Naive thymus-derived CD4-positive, alpha-beta T cell (primary cell): ENCODE results near the gene TSPAN14. TPM values are rescaled to one million over a fixed set of nuclear protein-coding genes. Genes with fewer than 3 reads are reported as not detected.

ENCODE experiments used
- ATAC-seq: fragments of 150-1000 bp; cut with Tn5 transposase; 2 replicates; pipeline ENCODE4 v1.10.0; 2021; ENCODE audit warnings: mild to moderate bottlenecking, moderate library complexity
- CTCF ChIA-PET: fragments of 350-600 bp; sonication (Branson Sonifier 250); formaldehyde crosslinking; loops from one replicate; lab custom pipeline; 2021; ENCODE audit warnings: antibody characterized with exemption; lab: Charles Lee
- POLR2A ChIA-PET: fragments of 350-600 bp; sonication (Branson Sonifier 250); formaldehyde crosslinking; loops from one replicate; lab custom pipeline; 2021; ENCODE audit warnings: antibody characterized with exemption, inconsistent platforms; lab: Charles Lee
- DNase-seq, 9 donors: peaks; one replicate each; pipeline versions ENCODE4 v3.0.0 to v3.0.0-alpha.2; 2020 to 2022; ENCODE audit warnings: mixed read lengths in 1 of 9
- H3K27ac ChIP-seq: one replicate; pipeline ENCODE4 v1.7.0; 2013; ENCODE audit warnings: mild to moderate bottlenecking, low read depth, low read length, moderate library complexity
- H3K27me3 ChIP-seq, 2 donors: one replicate each; pipeline ENCODE4 v1.7.0; 2013; ENCODE audit warnings: low read length in 2 of 2, mild to moderate bottlenecking in 2 of 2, moderate library complexity in 2 of 2; ENCODE audit not compliant: control insufficient read depth in 2 of 2, insufficient read depth in 2 of 2
- H3K36me3 ChIP-seq, 3 experiments: 1 replicate in 2 of 3; 2 replicates in 1 of 3; pipeline ENCODE4 v1.7.0; 2013; ENCODE audit warnings: low read length in 3 of 3, mild to moderate bottlenecking in 3 of 3, moderate library complexity in 1 of 3; ENCODE audit not compliant: insufficient read depth in 3 of 3, control insufficient read depth in 2 of 3
- H3K4me1 ChIP-seq, 2 donors: one replicate each; pipeline ENCODE4 v1.7.0; 2013; ENCODE audit warnings: low read length in 2 of 2, mild to moderate bottlenecking in 2 of 2, moderate library complexity in 1 of 2; ENCODE audit not compliant: control insufficient read depth in 2 of 2, insufficient read depth in 2 of 2
- H3K4me3 ChIP-seq: 2 replicates; pipeline ENCODE4 v1.7.0; 2013; ENCODE audit warnings: mild to moderate bottlenecking, low read length
- H3K9me3 ChIP-seq, 3 experiments: 1 replicate in 2 of 3; 2 replicates in 1 of 3; pipeline ENCODE4 v1.7.0; 2013; ENCODE audit warnings: low read length in 3 of 3; ENCODE audit not compliant: control insufficient read depth in 2 of 3
- H3K27ac Mint-ChIP-seq, 9 donors: one replicate each; pipeline ENCODE4 v1.8.0; 2020 to 2022; ENCODE audit warnings: mixed read lengths in 9 of 9, mild to moderate bottlenecking in 8 of 9, moderate library complexity in 5 of 9, inconsistent platforms in 2 of 9
- H3K27me3 Mint-ChIP-seq, 5 donors: one replicate each; pipeline ENCODE4 v1.8.0; 2021 to 2022; ENCODE audit warnings: mixed read lengths in 5 of 5, mild to moderate bottlenecking in 1 of 5
- H3K36me3 Mint-ChIP-seq, 5 donors: one replicate each; pipeline ENCODE4 v1.8.0; 2020 to 2022; ENCODE audit warnings: mixed read lengths in 5 of 5, mild to moderate bottlenecking in 3 of 5, inconsistent platforms in 1 of 5
- H3K4me1 Mint-ChIP-seq, 7 donors: one replicate each; pipeline ENCODE4 v1.8.0; 2020 to 2022; ENCODE audit warnings: mixed read lengths in 7 of 7, mild to moderate bottlenecking in 3 of 7, inconsistent platforms in 1 of 7
- H3K4me3 Mint-ChIP-seq, 10 donors: one replicate each; pipeline ENCODE4 v1.8.0; 2020 to 2022; ENCODE audit warnings: mild to moderate bottlenecking in 10 of 10, mixed read lengths in 10 of 10, moderate library complexity in 6 of 10, inconsistent platforms in 2 of 10
- H3K9me3 Mint-ChIP-seq, 11 donors: one replicate each; pipeline ENCODE4 v1.8.0; 2020 to 2022; ENCODE audit warnings: mixed read lengths in 11 of 11, mild to moderate bottlenecking in 4 of 11, inconsistent platforms in 1 of 11, moderate library complexity in 1 of 11
- intact Hi-C, 2 donors: fragments of 100-400 bp; cut with micrococcal nuclease; formaldehyde crosslinking; loops; one replicate each; pipeline ENCODE4 v1.15.1; 2023
- polyA plus RNA-seq, 2 donors: library from polyadenylated mRNA; unstranded; fragments of 300-500 nt; fragmentation: Illumina TruSeq; gene quantifications; one replicate each; pipeline ENCODE4 v1.2.3, GENCODE V29; 2021
- total RNA-seq, 6 experiments: library from RNA in 5 of 6; stranded (reverse) in 5 of 6; gene quantifications; 1 replicate in 5 of 6; 2 replicates in 1 of 6; pipeline ENCODE4 v1.2.3 and lab custom pipeline; 2021 to 2026

The TSPAN14 gene
- total and polyA plus RNA-seq, 7 experiments from 2014 or later, result 135 to 386 (median 161) TPM

DNA sequence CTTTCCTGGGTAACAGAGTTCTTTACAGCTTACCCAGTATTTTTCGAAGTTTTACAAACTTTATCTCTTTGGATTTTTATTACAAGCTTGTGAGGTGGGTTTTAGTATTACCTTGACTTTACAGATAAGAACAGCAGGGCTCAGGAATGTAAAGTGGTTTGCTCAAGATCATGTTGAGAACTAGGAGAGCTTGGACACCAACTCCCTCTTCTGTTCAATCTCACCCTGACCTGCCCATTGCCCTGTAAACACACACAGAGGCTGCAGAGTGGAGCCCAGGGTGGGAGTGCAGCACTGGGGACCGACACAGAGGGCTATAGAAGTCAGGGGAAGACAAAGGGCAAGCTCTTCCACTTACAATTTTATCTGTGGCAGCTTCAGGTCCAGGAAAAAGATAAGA is 4.6 kb upstream of the TSPAN14 start:
- no peak overlapping the region for H3K4me3 ChIP-seq
- ATAC-seq, result no peak
- peaks cover 0 to 11% (median 0%) of the 10 kb centered on the region in 5 donors for H3K27me3 Mint-ChIP-seq
- H3K9me3 Mint-ChIP-seq, result no peaks in the 10 kb centered on the region
- peaks cover 0 to 20% of the 10 kb centered on the region in 2 donors for H3K4me1 ChIP-seq
- peak overlapping the region in 7 of 9 donors; percentile 41 to 94 (median 85) for H3K27ac Mint-ChIP-seq
- ChIA-PET CTCF (interaction anchor here (1.1 to 39.2 kb wide), 3 partner anchors 14 to 56 kb away, joined by 4 to 839 read pairs (median 13); no protein-coding TSS in a partner anchor), POLR2A (interaction anchor here (1.1 to 32.8 kb wide), 4 partner anchors 10 to 51 kb away, joined by 3 to 582 read pairs (median 162); no protein-coding TSS in a partner anchor)
- no peak for DNase-seq
- intact Hi-C loops, result loop anchor here (5.0 to 10.0 kb wide), 2 partner anchors 148 to 245 kb away; no protein-coding TSS in a partner anchor
- no peak overlapping the region for H3K27ac ChIP-seq
- H3K27me3 ChIP-seq, result no peaks in the 10 kb centered on the region
- H3K36me3 ChIP-seq, result no peaks in the 10 kb centered on the region
- H3K4me3 Mint-ChIP-seq, result no peak overlapping the region
- peaks cover 25 to 55% (median 46%) of the 10 kb centered on the region in 7 donors for H3K4me1 Mint-ChIP-seq
- H3K9me3 ChIP-seq, result no peaks in the 10 kb centered on the region
- H3K36me3 Mint-ChIP-seq, result no peaks in the 10 kb centered on the region

GRCh38 chr10:80451132-80451531 is 3.0 kb upstream of the TSPAN14 start:
- peaks cover 1 to 8% of the 10 kb centered on the region in 2 donors for H3K4me1 ChIP-seq
- peaks cover 23 to 45% (median 38%) of the 10 kb centered on the region in 7 donors for H3K4me1 Mint-ChIP-seq
- H3K4me3 ChIP-seq, result no peak overlapping the region
- ATAC-seq (no peak), DNase-seq (no peak)
- no peaks in the 10 kb centered on the region for H3K9me3 ChIP-seq
- intact Hi-C loops, result loop anchor here in 1 of 2 donors (5.0 kb wide), 1 partner anchor 249 kb away; no protein-coding TSS in a partner anchor
- H3K36me3 ChIP-seq, result peaks cover 0 to 9% (median 0%) of the 10 kb centered on the region in 3 experiments
- no peak overlapping the region for H3K27ac ChIP-seq
- H3K4me3 Mint-ChIP-seq, result no peak overlapping the region
- peaks cover 0 to 10% (median 4%) of the 10 kb centered on the region in 5 donors for H3K36me3 Mint-ChIP-seq
- H3K27me3 ChIP-seq, result no peaks in the 10 kb centered on the region
- ChIA-PET CTCF (interaction anchor here (39.2 kb wide), 1 partner anchor 55 kb away, joined by 839 read pairs; no protein-coding TSS in a partner anchor), POLR2A (interaction anchor here (1.3 to 32.8 kb wide), 6 partner anchors 10 to 50 kb away, joined by 4 to 582 read pairs (median 8); no protein-coding TSS in a partner anchor)
- no peak overlapping the region for H3K27ac Mint-ChIP-seq
- peaks cover 0 to 3% (median 0%) of the 10 kb centered on the region in 11 donors for H3K9me3 Mint-ChIP-seq
- H3K27me3 Mint-ChIP-seq, result peaks cover 0 to 11% (median 0%) of the 10 kb centered on the region in 5 donors

DNA sequence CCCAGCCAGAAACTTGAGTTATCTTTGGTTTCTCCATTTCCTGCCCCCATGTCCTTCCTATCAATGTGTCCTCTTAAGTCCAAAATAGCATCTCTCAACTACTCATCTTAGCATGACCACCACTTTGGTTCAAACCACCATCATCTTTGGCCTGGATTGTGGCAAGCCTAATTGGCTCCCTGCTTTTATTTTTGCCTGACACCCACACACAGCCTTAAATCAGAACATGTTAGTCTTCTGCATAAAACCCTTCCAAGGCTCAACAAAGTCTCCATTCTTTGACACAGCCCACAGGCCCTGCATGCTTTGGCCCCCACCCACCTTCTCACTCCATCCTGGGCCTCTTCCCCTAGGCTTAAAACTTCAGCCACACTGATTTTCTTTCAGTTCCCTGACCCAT is 2.0 kb upstream of the TSPAN14 start:
- H3K36me3 ChIP-seq, result peaks cover 0 to 9% (median 0%) of the 10 kb centered on the region in 3 experiments
- H3K27ac Mint-ChIP-seq, result no peak overlapping the region
- intact Hi-C loops, result loop anchor here in 1 of 2 donors (5.0 kb wide), 1 partner anchor 250 kb away; no protein-coding TSS in a partner anchor
- ChIA-PET POLR2A (interaction anchor here (1.5 to 32.8 kb wide), 7 partner anchors 8 to 60 kb away, joined by 8 to 582 read pairs (median 9); no protein-coding TSS in a partner anchor), CTCF (interaction anchor here (1.7 to 39.2 kb wide), 2 partner anchors 15 to 54 kb away, joined by 10 to 839 read pairs; no protein-coding TSS in a partner anchor)
- H3K27me3 Mint-ChIP-seq, result peaks cover 0 to 6% (median 0%) of the 10 kb centered on the region in 5 donors
- H3K27me3 ChIP-seq, result no peaks in the 10 kb centered on the region
- no peak for DNase-seq
- H3K4me3 ChIP-seq, result no peak overlapping the region
- peaks cover 20 to 44% (median 36%) of the 10 kb centered on the region in 7 donors for H3K4me1 Mint-ChIP-seq
- H3K27ac ChIP-seq, result no peak overlapping the region
- H3K36me3 Mint-ChIP-seq, result peaks cover 0 to 15% (median 8%) of the 10 kb centered on the region in 5 donors
- H3K9me3 Mint-ChIP-seq, result peaks cover 0 to 3% (median 0%) of the 10 kb centered on the region in 11 donors
- ATAC-seq, result no peak
- H3K9me3 ChIP-seq, result no peaks in the 10 kb centered on the region
- no peak overlapping the region for H3K4me3 Mint-ChIP-seq
- peaks cover 8 to 9% of the 10 kb centered on the region in 2 donors for H3K4me1 ChIP-seq

- Histone ChIP-seq H3K27me3 (no peaks in the 10 kb centered on the region), H3K36me3 (peaks cover 0 to 9% (median 0%) of the 10 kb centered on the region in 3 experiments), H3K4me1 (peaks cover 11 to 14% of the 10 kb centered on the region in 2 donors), H3K27ac (no peak overlapping the region), H3K4me3 (no peak overlapping the region), H3K9me3 (no peaks in the 10 kb centered on the region)
- DNase-seq, result no peak
- intact Hi-C loops, result loop anchor here (1.0 to 5.0 kb wide), 2 partner anchors 8 to 250 kb away; no protein-coding TSS in a partner anchor
- CTCF ChIA-PET, result interaction anchor here (1.0 to 39.2 kb wide), 4 partner anchors 8 to 53 kb away, joined by 3 to 839 read pairs (median 7); no protein-coding TSS in a partner anchor
- peaks cover 0 to 3% (median 0%) of the 10 kb centered on the region in 11 donors for H3K9me3 Mint-ChIP-seq
- no peak overlapping the region for H3K4me3 Mint-ChIP-seq
- peaks cover 19 to 43% (median 34%) of the 10 kb centered on the region in 7 donors for H3K4me1 Mint-ChIP-seq
- peaks cover 0 to 6% (median 0%) of the 10 kb centered on the region in 5 donors for H3K27me3 Mint-ChIP-seq
- ATAC-seq, result no peak
- H3K27ac Mint-ChIP-seq, result no peak overlapping the region
- peaks cover 0 to 17% (median 8%) of the 10 kb centered on the region in 5 donors for H3K36me3 Mint-ChIP-seq
- POLR2A ChIA-PET, result interaction anchor here (0.6 to 32.8 kb wide), 8 partner anchors 9 to 1386 kb away, joined by 3 to 582 read pairs (median 9); no protein-coding TSS in a partner anchor
Measured at GRCh38 chr10:80452640-80453039, 1.5 kb upstream of the TSPAN14 start.

- ChIA-PET POLR2A (interaction anchor here (0.6 to 32.8 kb wide), 8 partner anchors 10 to 1387 kb away, joined by 3 to 582 read pairs (median 9); no protein-coding TSS in a partner anchor), CTCF (interaction anchor here (1.0 to 39.2 kb wide), 4 partner anchors 8 to 53 kb away, joined by 3 to 839 read pairs (median 7); no protein-coding TSS in a partner anchor)
- peaks cover 0 to 3% (median 0%) of the 10 kb centered on the region in 11 donors for H3K9me3 Mint-ChIP-seq
- peak in 1 of 9 donors; percentile 54 for DNase-seq
- H3K4me1 ChIP-seq, result peaks cover 17 to 20% of the 10 kb centered on the region in 2 donors
- H3K36me3 Mint-ChIP-seq, result peaks cover 0 to 24% (median 8%) of the 10 kb centered on the region in 5 donors
- H3K9me3 ChIP-seq, result no peaks in the 10 kb centered on the region
- H3K27me3 ChIP-seq, result no peaks in the 10 kb centered on the region
- intact Hi-C loops, result loop anchor here (1.0 to 5.0 kb wide), 2 partner anchors 9 to 251 kb away; no protein-coding TSS in a partner anchor
- peak overlapping the region in 2 of 9 donors; percentile 76 to 96 for H3K27ac Mint-ChIP-seq
- H3K36me3 ChIP-seq, result peaks cover 0 to 9% (median 0%) of the 10 kb centered on the region in 3 experiments
- peak overlapping the region; percentile 19 for H3K4me3 ChIP-seq
- peaks cover 0 to 2% (median 0%) of the 10 kb centered on the region in 5 donors for H3K27me3 Mint-ChIP-seq
- peak overlapping the region; percentile 77 for H3K27ac ChIP-seq
- ATAC-seq, result no peak
- peaks cover 20 to 43% (median 36%) of the 10 kb centered on the region in 7 donors for H3K4me1 Mint-ChIP-seq
- H3K4me3 Mint-ChIP-seq, result peak overlapping the region in 6 of 10 donors; percentile 80 to 98 (median 87)
Measured at GRCh38 chr10:80453056-80453841, 861 bp upstream of the TSPAN14 start.
